Esophagus muscularis mucosa (tissue), 4 donors: ENCODE data around the gene TMEM135.

Experiments
- EP300 ChIP-seq: sonication (generic); formaldehyde crosslinking; IDR thresholded peaks from one replicate; pipeline ENCODE4 v1.6.1; 2017; ENCODE audit warnings: antibody characterized with exemption
- POLR2A ChIP-seq: fragments of 450-650 bp; IDR thresholded peaks from one replicate; pipeline ENCODE4 v1.6.1; 2017; ENCODE audit warnings: antibody characterized with exemption, moderate library complexity, mild to moderate bottlenecking, low read depth
- POLR2AphosphoS5 ChIP-seq, 2 donors: sonication (generic); formaldehyde crosslinking; IDR thresholded peaks; one replicate each; pipeline ENCODE4 v1.6.1; 2017; ENCODE audit warnings: antibody characterized with exemption in 2 of 2
- TF ChIP-seq, protein P1 (sequence below), 3 experiments: fragments of 200-600 bp in 2 of 3; fragments of 450-650 bp in 1 of 3; sonication (generic) in 2 of 3; IDR thresholded peaks; one replicate each; pipeline ENCODE4 v1.5.1; 2017 to 2019; ENCODE audit warnings: antibody characterized with exemption in 3 of 3, mild to moderate bottlenecking in 2 of 3, moderate library complexity in 1 of 3

- TF ChIP-seq POLR2AphosphoS5 (IDR thresholded peaks at IDR 0.05) (no peak), EP300 (no peak), POLR2A (no peak)
- TF ChIP-seq, protein P1, sequence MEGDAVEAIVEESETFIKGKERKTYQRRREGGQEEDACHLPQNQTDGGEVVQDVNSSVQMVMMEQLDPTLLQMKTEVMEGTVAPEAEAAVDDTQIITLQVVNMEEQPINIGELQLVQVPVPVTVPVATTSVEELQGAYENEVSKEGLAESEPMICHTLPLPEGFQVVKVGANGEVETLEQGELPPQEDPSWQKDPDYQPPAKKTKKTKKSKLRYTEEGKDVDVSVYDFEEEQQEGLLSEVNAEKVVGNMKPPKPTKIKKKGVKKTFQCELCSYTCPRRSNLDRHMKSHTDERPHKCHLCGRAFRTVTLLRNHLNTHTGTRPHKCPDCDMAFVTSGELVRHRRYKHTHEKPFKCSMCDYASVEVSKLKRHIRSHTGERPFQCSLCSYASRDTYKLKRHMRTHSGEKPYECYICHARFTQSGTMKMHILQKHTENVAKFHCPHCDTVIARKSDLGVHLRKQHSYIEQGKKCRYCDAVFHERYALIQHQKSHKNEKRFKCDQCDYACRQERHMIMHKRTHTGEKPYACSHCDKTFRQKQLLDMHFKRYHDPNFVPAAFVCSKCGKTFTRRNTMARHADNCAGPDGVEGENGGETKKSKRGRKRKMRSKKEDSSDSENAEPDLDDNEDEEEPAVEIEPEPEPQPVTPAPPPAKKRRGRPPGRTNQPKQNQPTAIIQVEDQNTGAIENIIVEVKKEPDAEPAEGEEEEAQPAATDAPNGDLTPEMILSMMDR (IDR thresholded peaks at IDR 0.05): no peak
Measured at GRCh38 chr11:87006035-87006434, 31.7 kb upstream of the TMEM135 start.
